ENCODE data around the gene PLEKHM3. TPM values are rescaled to one million over a fixed set of nuclear protein-coding genes. Genes with fewer than 3 reads are reported as not detected.

PLEKHM3 gene
- total RNA-seq, 1 experiment from 2014 or later: 6.8 TPM

- peak; percentile 45 for DNase-seq (ENCODE audit: low read depth)
Observed at GRCh38 chr2:207892716-207893402, 132.5 kb downstream of the PLEKHM3 start.

GRCh38 chr2:207891086-207891844, 134.1 kb downstream of the PLEKHM3 start:
- DNase-seq (ENCODE audit: low read depth): no peak

GRCh38 chr2:207887500-207887899, 137.8 kb downstream of the PLEKHM3 start:
- no peak for DNase-seq (ENCODE audit: low read depth)

DNA sequence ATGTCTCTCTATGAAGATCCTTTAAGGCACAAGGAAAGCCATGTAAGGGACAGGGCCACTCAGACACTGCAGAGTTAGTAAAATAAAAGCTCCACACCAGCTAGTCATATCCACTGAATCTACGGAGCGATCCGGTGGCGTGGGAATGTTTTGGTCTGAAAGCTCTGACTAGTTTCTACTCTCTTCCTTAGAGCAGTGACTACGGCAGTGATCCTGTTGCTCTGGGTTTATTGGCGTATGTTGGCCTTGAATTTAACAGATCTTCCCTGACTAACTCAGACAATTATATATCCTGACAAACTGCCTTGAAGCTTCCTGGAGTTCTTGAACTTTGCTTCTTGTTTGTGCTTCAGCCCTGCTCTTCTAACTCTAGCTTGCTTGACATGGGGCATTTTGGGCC, 140.3 kb downstream of the PLEKHM3 start:
- no peak for DNase-seq (ENCODE audit: low read depth)

- DNase-seq (ENCODE audit: low read depth): no peak
Observed at GRCh38 chr2:207884127-207884526, 141.2 kb downstream of the PLEKHM3 start.

GRCh38 chr2:207883002-207883780, 142.1 kb downstream of the PLEKHM3 start:
- no peak for DNase-seq (ENCODE audit: low read depth)

- DNase-seq (ENCODE audit: low read depth): no peak
Observed at GRCh38 chr2:207881902-207882301, 143.4 kb downstream of the PLEKHM3 start.

GRCh38 chr2:207879536-207879935, 145.8 kb downstream of the PLEKHM3 start:
- peak; percentile 24 for DNase-seq (ENCODE audit: low read depth)

DNA sequence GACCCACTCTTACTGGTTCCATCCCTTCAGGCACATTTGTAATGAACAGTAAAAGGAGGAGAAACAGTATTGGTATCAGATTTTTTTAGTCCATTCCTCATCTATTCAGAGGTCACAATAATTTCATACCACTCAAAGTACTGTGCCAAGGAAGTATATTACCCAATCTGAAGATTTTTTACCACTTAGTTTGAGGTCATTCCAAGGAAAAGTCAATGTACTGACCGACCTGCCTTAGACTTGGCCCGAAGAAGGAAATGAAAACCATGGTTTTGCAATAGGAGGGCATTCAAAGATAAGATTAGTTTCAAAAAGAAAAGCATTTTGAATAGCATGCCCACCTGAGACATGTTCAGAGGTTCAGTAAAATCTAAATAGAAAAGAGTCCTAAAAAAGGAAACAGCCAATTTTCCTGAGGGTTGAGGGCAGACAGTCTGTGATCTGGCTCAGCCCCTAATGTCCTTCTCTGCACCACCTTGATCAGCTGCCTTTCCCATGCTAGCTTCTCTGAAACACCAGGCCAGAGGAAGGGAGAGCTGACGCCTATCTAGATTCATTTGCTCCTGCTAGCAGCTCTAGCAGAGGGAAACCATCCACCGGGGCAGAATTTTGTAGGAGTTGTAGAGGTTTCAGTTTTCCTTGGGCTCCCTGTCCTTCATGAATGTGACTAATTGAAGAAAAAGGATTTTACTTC, 148.3 kb downstream of the PLEKHM3 start:
- DNase-seq (ENCODE audit: low read depth): no peak

DNA sequence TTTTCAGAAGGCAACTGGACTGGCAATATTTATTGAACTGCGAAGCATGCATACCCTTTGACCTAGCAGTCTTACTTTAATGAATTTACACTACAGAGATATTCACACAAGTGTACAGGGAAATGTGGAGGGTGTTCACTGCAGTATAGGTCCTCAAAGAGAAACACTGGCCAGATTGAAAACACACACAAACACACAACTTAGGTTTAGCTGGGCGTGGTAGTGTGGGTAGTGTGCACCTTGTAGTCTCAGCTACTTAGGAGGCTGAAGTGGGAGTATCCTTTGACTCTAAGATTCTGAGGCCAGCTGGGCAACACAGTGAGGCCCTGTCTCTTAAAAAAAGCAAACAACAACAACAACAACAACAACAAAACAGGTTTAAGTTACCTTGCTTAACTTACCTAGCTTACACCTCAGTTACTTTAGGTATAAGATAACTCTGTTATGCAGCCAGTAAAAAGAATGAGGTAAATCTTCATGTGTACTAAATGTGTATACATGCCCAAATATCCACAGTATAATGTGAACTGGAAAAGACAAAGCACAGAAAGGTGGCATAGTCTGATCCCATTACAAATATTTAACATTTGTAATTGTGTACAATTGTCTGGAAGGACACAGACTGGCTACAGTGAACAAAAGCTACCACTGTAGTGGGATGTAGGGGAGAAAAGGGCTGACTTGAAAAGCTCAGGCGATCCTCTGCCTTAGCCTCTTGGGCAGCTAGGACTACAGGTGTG, 149.7 kb downstream of the PLEKHM3 start:
- no peak for DNase-seq (ENCODE audit: low read depth)

DNA sequence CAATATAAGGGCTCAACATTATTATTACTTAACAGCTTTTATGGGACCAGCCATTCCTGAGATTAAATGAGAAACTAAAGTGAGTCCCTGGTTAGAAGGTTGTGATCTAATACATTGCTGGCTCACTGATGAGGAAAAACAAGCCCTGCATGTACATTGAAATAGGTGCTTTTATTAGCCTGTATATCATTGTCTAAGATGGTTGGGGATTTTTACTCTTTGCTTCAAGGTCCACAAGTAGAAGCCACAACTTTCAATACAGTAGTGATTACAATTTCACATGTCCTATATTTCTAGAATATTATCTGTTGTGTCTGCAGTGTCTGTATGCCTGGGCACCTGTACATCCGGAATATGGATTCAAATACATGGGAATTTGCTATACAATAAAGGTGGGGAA, 151.5 kb downstream of the PLEKHM3 start:
- DNase-seq (ENCODE audit: low read depth): no peak

- no peak for DNase-seq (ENCODE audit: low read depth)
Observed at GRCh38 chr2:207871911-207872310, 153.4 kb downstream of the PLEKHM3 start.

GRCh38 chr2:207871506-207871905, 153.8 kb downstream of the PLEKHM3 start:
- peak; percentile 34 for DNase-seq (ENCODE audit: low read depth)

- DNase-seq (ENCODE audit: low read depth): no peak
Observed at GRCh38 chr2:207870814-207871213, 154.5 kb downstream of the PLEKHM3 start.

DNA sequence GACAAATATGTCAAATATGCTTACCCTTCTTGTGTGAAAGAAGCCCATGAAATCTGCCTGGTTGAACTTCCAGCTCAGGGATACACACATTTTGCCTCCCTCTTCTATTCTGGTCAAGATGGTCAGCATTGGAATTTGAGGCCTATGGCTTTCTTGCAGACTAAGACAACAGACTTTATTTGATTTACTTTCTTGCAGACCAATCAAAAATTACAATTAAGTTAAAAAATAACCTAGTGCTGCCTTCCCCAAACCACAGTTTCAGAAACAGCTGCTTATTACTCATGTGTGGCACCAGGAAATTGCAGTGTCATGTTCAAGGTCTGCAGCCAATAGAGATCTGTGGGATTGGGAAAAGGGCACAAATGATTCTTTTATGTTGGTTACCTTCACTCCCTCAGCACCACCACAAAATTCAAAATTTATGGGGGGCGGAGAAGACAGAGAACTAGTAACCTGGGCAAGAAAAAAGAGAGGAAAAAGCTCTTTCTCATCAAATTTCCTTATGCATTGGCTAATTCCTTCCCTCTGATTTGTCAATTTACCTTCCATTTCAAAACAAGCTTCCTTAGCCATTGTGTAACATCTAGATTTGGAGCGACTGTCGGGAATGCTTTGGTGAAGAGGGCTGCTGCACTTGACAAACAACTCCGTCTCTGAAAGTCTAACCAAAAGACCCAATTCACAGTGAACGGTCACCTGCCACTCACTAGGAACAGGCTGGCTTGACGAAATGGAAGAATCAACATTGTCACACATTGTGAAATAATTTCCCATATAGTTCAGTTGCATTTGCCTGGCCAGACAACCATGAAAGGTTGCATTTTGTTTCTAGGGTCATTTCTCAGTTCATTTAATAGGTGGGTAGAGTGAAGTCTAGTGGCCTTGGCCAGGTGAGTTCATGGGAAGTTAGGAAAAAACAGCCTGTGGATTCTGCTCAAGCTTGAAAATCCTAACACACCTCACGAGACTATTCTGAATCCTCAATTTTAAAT, 155.2 kb downstream of the PLEKHM3 start:
- peak; percentile 89 for DNase-seq (ENCODE audit: low read depth)

GRCh38 chr2:207868855-207869596, 156.3 kb downstream of the PLEKHM3 start:
- no peak for DNase-seq (ENCODE audit: low read depth)

DNA sequence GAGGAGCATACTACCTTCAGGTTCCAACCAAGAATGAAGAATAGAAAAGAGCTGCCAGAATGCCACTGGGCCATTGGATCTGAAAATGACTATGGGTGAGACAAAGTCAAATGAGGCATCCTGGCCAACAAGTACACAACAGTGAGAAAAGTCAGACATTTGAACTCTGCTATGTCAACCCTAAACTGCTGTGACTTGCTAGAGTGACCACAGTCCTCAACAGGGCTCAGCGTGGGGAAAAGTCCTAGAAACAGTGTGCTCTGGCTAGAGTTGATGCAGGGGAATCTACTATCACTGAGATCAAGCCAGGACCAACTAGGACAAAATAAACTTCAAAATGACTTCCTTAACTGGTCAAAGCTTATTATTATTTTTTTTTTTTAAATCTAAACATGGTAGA, 157.4 kb downstream of the PLEKHM3 start:
- DNase-seq (ENCODE audit: low read depth): no peak

GRCh38 chr2:207867056-207867455, 158.3 kb downstream of the PLEKHM3 start:
- no peak for DNase-seq (ENCODE audit: low read depth)

- no peak for DNase-seq (ENCODE audit: low read depth)
Observed at GRCh38 chr2:207865210-207865609, 160.1 kb downstream of the PLEKHM3 start.
